Activated T-cell treated with anti-CD3 and anti-CD28 coated beads, Interleukin-2, amount 50 U/mL, for 1 hour (primary cell): ENCODE measurements around the gene ARF3.
"Not testable (repeated sequence)": the region's sequence is repeated elsewhere in the genome, so short reads cannot be mapped to it uniquely, and the experiment has no call there.

ENCODE experiments used
- DNase-seq: peaks from one replicate; pipeline ENCODE4 v3.0.0-alpha.2; 2020

Gene ARF3

GRCh38 chr12:48925304-48926011 is 31.8 kb downstream of the ARF3 start, which contains the start of gene FKBP11:
Gene FKBP11 (minus strand): TSS chr12:48925492. CDS start chr12:48925428, 64 bp downstream.
- peak; percentile 78 for DNase-seq

GRCh38 chr12:48924617-48925303 is 32.5 kb downstream of the ARF3 start:
- peak; percentile 85 for DNase-seq

GRCh38 chr12:48923117-48923516 is 34.2 kb downstream of the ARF3 start:
- DNase-seq: no peak

- DNase-seq: peak; percentile 44
Measured at GRCh38 chr12:48917857-48918537, 39.3 kb downstream of the ARF3 start.

GRCh38 chr12:48910196-48910595 is 47.1 kb downstream of the ARF3 start:
- DNase-seq: no peak

GRCh38 chr12:48909698-48910097 is 47.6 kb downstream of the ARF3 start:
- not testable (repeated sequence) for DNase-seq

GRCh38 chr12:48907245-48907644 is 50.0 kb downstream of the ARF3 start:
- DNase-seq: no peak

GRCh38 chr12:48903982-48904411 is 53.3 kb downstream of the ARF3 start:
- peak; percentile 83 for DNase-seq

- no peak for DNase-seq
Measured at GRCh38 chr12:48903363-48903981, 53.8 kb downstream of the ARF3 start.

- DNase-seq: no peak
Measured at GRCh38 chr12:48901278-48901677, 56.0 kb downstream of the ARF3 start.

- DNase-seq: no peak
Measured at GRCh38 chr12:48899651-48900050, 57.6 kb downstream of the ARF3 start.

- no peak for DNase-seq
Measured at GRCh38 chr12:48894271-48894670, 63.0 kb downstream of the ARF3 start.

- DNase-seq: peak; percentile 81
Measured at GRCh38 chr12:48890657-48891418, 66.4 kb downstream of the ARF3 start.

- DNase-seq: no peak
Measured at GRCh38 chr12:48889679-48890078, 67.6 kb downstream of the ARF3 start.
